Astrocyte of the cerebellum (primary cell): Measurements from ENCODE around the gene VAV1.

Source experiments
- DNase-seq: peaks from one replicate; pipeline ENCODE4 v3.0.0-alpha.2; 2011; ENCODE audit warnings: low read depth
- H3K4me3 ChIP-seq: 2 replicates; pipeline ENCODE4 v1.5.1; 2011; ENCODE audit warnings: mild to moderate bottlenecking, low read depth, low read length, moderate library complexity
- CTCF ChIP-seq: IDR thresholded peaks from 2 replicates; pipeline ENCODE4 v1.5.1; 2012; ENCODE audit warnings: low read length, low read depth, moderate library complexity, mild to moderate bottlenecking; ENCODE audit errors: missing control alignments
- in situ Hi-C: cut with HindIII; loops from 2 replicates; pipeline ENCODE4 v1.10.0; 2017; ENCODE audit warnings: low sequenced_read_pairs

The VAV1 gene

GRCh38 chr19:6887316-6887715 is 114.8 kb downstream of the VAV1 start, which contains the start of gene ADGRE1:
Gene ADGRE1 (plus strand): TSS chr19:6887579. CDS start chr19:6887609, 30 bp downstream.
- no peak for DNase-seq

GRCh38 chr19:6888967-6889366 is 116.5 kb downstream of the VAV1 start:
- H3K4me3 ChIP-seq, result no peak overlapping the region
- DNase-seq, result no peak
- in situ Hi-C loops, result no loop called here
- no peak for TF ChIP-seq CTCF

More at GRCh38 chr19:6887316-6887715, 114.8 kb downstream of the VAV1 start, which contains the start of gene ADGRE1:
- in situ Hi-C loops, result no loop called here
- H3K4me3 ChIP-seq, result no peak within 1 kb of the TSS
- TF ChIP-seq CTCF, result no peak

DNA sequence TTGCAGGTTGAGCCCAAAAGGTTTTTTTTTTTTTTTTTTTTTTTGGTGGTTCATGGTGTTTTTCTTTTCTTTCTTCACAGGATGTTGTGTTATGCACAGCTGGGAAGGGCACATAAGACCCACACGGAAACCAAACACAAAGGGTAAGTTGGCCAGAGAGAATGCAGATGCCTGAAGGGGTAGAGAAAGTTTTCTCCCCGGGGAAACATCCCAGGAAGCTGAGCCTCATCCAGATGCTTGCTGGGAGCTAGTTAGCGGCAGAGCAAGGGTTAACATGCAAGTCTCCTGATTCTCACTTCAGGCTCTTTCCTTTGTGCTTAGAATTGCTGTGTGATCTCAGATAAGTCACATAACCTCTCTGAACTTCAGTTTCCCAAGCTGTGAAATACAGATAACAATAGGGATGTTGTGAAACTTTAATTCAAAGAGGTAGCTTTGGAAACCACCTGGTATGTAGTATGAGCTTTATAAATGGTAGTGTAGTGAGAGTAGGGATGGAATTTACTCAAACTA is 117.9 kb downstream of the VAV1 start:
- DNase-seq, result no peak
- H3K4me3 ChIP-seq, result no peak overlapping the region
- no peak for TF ChIP-seq CTCF
- in situ Hi-C loops, result no loop called here

DNA sequence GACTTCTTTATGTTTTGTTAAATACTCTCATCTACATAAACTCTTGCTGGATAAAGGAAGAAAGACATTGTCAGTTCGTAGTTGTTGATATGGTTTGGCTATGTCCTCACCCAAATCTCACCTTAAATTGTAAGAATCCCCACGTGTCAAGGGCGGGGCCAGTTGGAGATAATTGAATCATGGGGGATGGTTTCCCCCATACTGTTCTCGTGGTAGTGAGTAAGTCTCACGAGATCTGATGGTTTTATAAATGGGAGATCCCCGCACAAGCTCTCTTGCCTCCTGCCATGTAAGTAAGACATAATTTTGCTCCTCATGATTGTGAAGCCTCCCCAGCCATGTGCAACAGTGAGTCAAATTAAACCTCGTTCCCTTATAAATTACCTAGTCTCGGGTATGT is 118.4 kb downstream of the VAV1 start:
- in situ Hi-C loops, result no loop called here
- no peak for TF ChIP-seq CTCF
- no peak overlapping the region for H3K4me3 ChIP-seq
- no peak for DNase-seq

DNA sequence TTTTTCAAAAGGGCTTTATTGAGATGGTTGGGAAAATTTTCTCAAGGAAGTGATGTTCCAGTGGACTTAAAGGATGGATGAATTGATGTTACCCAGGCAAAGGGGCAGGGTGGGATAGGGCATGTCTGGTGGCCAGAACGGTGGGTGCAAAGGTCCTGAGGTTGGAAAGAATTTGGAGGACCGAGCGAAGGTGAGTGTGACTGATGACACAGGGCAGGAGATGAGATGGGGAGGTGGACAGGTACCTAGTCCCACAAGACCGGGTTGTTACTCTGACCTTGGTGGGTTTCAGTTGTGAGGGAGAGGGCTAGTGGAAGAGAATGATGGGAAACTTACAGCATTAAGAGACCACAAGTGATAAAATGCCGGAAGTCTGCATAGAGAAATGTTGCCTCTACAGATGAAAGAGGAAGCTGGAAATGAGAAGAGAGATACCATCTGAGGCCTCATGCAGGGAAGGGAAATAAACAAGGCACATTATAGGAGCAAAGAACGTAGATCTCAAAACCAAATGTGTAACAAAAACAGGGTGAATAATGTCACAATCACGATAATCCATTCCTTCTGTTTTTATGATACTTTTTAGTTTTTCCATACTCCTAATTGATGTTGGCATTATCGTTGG is 119.4 kb downstream of the VAV1 start:
- DNase-seq, result no peak
- H3K4me3 ChIP-seq, result no peak overlapping the region
- TF ChIP-seq CTCF, result no peak
- in situ Hi-C loops, result no loop called here

GRCh38 chr19:6894313-6894712 is 121.8 kb downstream of the VAV1 start:
- in situ Hi-C loops, result no loop called here
- no peak for TF ChIP-seq CTCF
- no peak for DNase-seq
- H3K4me3 ChIP-seq, result no peak overlapping the region
